ENCODE results near the gene PLA2G6.
"Not testable (repeated sequence)": the region's sequence is repeated elsewhere in the genome, so short reads cannot be mapped to it uniquely, and the experiment has no call there.

Gene PLA2G6

DNA sequence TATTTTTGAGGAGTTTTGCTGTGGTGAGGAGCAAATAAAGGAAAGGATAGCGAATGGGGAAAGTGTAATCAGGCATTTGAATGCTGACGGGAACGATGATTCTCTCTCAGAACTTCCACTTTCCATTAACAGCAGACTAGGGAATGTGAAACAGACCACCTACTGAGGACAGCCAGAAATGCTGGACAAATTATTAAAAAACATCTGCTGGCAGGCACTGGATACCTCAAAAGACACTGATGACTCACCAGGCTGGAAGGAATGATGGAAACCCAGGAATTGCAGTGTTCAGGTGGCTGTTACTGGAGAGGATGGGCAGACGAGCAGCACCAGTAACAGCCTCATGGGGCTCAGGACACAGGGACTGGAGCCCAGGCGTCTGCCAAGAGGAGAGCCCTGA is 33.4 kb downstream of the PLA2G6 start (continued):
- TF ChIP-seq GLI2 (tag by site-specific recombination; IDR thresholded peaks at IDR 0.05; ENCODE audit: borderline replicate concordance, low read depth) = no peak
- TF ChIP-seq ZNF549 (tag by site-specific recombination; IDR thresholded peaks at IDR 0.05) = no peak
- TF ChIP-seq ZNF341 (tag by site-specific recombination; IDR thresholded peaks at IDR 0.05; ENCODE audit: low read depth) = peak; percentile 72
- no peak for TF ChIP-seq KLF10 (tag by site-specific recombination; IDR thresholded peaks at IDR 0.05)
- TF ChIP-seq GLIS1 (tag by site-specific recombination; IDR thresholded peaks at IDR 0.05) = 0 out of 2 replicates have a peak, but pooled peaks have one; percentile 6
- TF ChIP-seq YY1 (tag by site-specific recombination; IDR thresholded peaks at IDR 0.05) = no peak
- TF ChIP-seq HOXC10 (CRISPR knock-in tag; IDR thresholded peaks at IDR 0.05) = no peak
- TF ChIP-seq ZBTB48 (tag by site-specific recombination; IDR thresholded peaks at IDR 0.05) = no peak
- TF ChIP-seq ZNF184 (tag by site-specific recombination; IDR thresholded peaks at IDR 0.05) = peak; percentile 63; the same call in 1 of the 2 replicates
- 0 out of 2 replicates have a peak, but pooled peaks have one; percentile 14 for TF ChIP-seq ZNF324 (tag by site-specific recombination; IDR thresholded peaks at IDR 0.05)
- TF ChIP-seq, protein P1, sequence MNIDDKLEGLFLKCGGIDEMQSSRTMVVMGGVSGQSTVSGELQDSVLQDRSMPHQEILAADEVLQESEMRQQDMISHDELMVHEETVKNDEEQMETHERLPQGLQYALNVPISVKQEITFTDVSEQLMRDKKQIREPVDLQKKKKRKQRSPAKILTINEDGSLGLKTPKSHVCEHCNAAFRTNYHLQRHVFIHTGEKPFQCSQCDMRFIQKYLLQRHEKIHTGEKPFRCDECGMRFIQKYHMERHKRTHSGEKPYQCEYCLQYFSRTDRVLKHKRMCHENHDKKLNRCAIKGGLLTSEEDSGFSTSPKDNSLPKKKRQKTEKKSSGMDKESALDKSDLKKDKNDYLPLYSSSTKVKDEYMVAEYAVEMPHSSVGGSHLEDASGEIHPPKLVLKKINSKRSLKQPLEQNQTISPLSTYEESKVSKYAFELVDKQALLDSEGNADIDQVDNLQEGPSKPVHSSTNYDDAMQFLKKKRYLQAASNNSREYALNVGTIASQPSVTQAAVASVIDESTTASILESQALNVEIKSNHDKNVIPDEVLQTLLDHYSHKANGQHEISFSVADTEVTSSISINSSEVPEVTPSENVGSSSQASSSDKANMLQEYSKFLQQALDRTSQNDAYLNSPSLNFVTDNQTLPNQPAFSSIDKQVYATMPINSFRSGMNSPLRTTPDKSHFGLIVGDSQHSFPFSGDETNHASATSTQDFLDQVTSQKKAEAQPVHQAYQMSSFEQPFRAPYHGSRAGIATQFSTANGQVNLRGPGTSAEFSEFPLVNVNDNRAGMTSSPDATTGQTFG (tag by site-specific recombination; IDR thresholded peaks at IDR 0.05; ENCODE audit: borderline replicate concordance) = no peak
- TF ChIP-seq, protein P2, sequence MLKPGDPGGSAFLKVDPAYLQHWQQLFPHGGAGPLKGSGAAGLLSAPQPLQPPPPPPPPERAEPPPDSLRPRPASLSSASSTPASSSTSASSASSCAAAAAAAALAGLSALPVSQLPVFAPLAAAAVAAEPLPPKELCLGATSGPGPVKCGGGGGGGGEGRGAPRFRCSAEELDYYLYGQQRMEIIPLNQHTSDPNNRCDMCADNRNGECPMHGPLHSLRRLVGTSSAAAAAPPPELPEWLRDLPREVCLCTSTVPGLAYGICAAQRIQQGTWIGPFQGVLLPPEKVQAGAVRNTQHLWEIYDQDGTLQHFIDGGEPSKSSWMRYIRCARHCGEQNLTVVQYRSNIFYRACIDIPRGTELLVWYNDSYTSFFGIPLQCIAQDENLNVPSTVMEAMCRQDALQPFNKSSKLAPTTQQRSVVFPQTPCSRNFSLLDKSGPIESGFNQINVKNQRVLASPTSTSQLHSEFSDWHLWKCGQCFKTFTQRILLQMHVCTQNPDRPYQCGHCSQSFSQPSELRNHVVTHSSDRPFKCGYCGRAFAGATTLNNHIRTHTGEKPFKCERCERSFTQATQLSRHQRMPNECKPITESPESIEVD (tag by site-specific recombination; IDR thresholded peaks at IDR 0.05) = peak; percentile 62; the same call in 1 of the 2 replicates
- TF ChIP-seq, protein P3, sequence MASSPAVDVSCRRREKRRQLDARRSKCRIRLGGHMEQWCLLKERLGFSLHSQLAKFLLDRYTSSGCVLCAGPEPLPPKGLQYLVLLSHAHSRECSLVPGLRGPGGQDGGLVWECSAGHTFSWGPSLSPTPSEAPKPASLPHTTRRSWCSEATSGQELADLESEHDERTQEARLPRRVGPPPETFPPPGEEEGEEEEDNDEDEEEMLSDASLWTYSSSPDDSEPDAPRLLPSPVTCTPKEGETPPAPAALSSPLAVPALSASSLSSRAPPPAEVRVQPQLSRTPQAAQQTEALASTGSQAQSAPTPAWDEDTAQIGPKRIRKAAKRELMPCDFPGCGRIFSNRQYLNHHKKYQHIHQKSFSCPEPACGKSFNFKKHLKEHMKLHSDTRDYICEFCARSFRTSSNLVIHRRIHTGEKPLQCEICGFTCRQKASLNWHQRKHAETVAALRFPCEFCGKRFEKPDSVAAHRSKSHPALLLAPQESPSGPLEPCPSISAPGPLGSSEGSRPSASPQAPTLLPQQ (tag by site-specific recombination; IDR thresholded peaks at IDR 0.05) = no peak
- no peak for TF ChIP-seq ZNF629 (tag by site-specific recombination; IDR thresholded peaks at IDR 0.05)
- TF ChIP-seq ZNF830 (tag by site-specific recombination; IDR thresholded peaks at IDR 0.05; ENCODE audit: low read depth) = no peak
- TF ChIP-seq ZNF24 (tag by site-specific recombination; IDR thresholded peaks at IDR 0.05) = no peak

DNA sequence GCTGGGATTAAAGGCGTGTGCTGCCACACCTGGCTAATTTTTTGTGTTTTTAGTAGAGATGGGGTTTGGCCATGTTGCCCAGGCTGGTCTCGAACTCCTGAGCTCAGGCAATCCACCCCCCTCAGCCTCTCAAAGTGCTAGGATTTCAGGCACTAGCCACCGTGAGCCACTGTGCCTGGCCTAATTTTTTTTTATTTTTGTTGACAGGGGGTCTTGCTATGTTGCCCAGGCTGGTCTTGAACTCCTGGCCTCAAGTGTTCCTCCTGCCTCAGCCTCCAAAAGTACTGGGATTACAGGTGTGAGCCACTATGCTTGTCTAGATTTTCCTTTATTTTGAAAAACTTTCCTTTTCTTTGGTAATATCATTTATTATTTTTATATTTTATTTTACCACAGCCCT is 35.5 kb downstream of the PLA2G6 start:
- H3K4me3 ChIP-seq (ENCODE audit: low read depth, low read length); H3K27ac ChIP-seq (ENCODE audit: extremely low read depth, low read depth, low read length); H3K36me3 ChIP-seq (ENCODE audit: control insufficient read depth in 2 of 2, insufficient read depth in 1 of 2, low read length in 2 of 2); H3K9me3 ChIP-seq (ENCODE audit: control insufficient read depth, insufficient read depth, low read depth, low read length); H3K4me1 ChIP-seq (ENCODE audit: control insufficient read depth, insufficient read depth, low read length): not testable (repeated sequence)
- ChIA-PET POLR2A (interaction anchor here (0.7 to 1.0 kb wide), 2 partner anchors 31 to 93 kb away, joined by 3 to 5 read pairs; no protein-coding TSS in a partner anchor), CTCF (interaction anchor here (0.7 to 1.2 kb wide), 2 partner anchors 12 to 31 kb away, joined by 3 to 4 read pairs; no protein-coding TSS in a partner anchor)
- TF ChIP-seq ZNF121 (tag by site-specific recombination; IDR thresholded peaks at IDR 0.05) = 0 out of 2 replicates have a peak, but pooled peaks have one; percentile 71

DNA sequence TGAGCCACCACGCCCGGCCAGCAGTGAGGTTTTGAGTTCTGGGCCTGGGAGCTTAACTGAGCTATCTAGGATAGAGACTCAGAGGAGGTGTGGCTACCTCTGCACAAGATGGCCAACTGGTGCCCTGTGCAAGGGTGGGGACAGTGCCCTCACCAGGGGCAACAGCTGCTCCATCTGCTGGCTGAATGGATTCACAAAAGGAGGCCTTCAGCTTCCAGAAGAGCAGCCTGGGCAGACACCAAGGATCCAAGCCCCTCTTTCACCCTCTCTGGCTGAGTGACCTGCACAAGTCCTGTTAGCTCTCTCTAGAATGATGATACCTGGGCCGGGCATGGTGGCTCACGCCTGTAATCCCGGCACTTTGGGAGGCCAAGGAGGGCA is 37.6 kb downstream of the PLA2G6 start:
- 0 out of 2 replicates have a peak, but pooled peaks cover 3% of the 10 kb centered on the region for H3K4me1 ChIP-seq (ENCODE audit: control insufficient read depth, insufficient read depth, low read length)
- ChIA-PET POLR2A (interaction anchor here (1.5 kb wide), 1 partner anchor 38 kb away, joined by 3 read pairs; the partner anchor contains the start of gene PLA2G6), CTCF (interaction anchor here (0.7 to 1.4 kb wide), 8 partner anchors 8 to 211 kb away, joined by 3 to 7 read pairs (median 4); no protein-coding TSS in a partner anchor)
- H3K27ac ChIP-seq (ENCODE audit: extremely low read depth, low read depth, low read length) = no peak overlapping the region
- peaks cover 0 to 13% of the 10 kb centered on the region in 2 experiments; a peak in 1 of 3 replicates for H3K36me3 ChIP-seq (ENCODE audit: control insufficient read depth in 2 of 2, insufficient read depth in 1 of 2, low read length in 2 of 2)
- TF ChIP-seq ZNF335 (tag by site-specific recombination; conservative IDR thresholded peaks at IDR 0.05) (no peak), MZF1 (tag by site-specific recombination; IDR thresholded peaks at IDR 0.05; ENCODE audit: borderline replicate concordance) (no peak), HOXC10 (CRISPR knock-in tag; IDR thresholded peaks at IDR 0.05) (no peak)
- no peak overlapping the region for H3K4me3 ChIP-seq (ENCODE audit: low read depth, low read length)
- no peaks in the 10 kb centered on the region for H3K9me3 ChIP-seq (ENCODE audit: control insufficient read depth, insufficient read depth, low read depth, low read length)
